Muscle layer of duodenum (tissue), 2 donors: ENCODE results near the gene CLDN3.

ENCODE experiments used
- H3K27ac ChIP-seq: one replicate; pipeline ENCODE4 v1.7.0; 2013; ENCODE audit warnings: mild to moderate bottlenecking, low read length
- H3K27me3 ChIP-seq: one replicate; pipeline ENCODE4 v1.7.0; 2013; ENCODE audit warnings: low read depth, mild to moderate bottlenecking, control low read depth, low read length
- H3K36me3 ChIP-seq, 2 donors: one replicate each; pipeline ENCODE4 v1.7.0; 2013; ENCODE audit warnings: low read length in 2 of 2, control low read depth in 1 of 2, mild to moderate bottlenecking in 1 of 2; ENCODE audit not compliant: insufficient read depth in 2 of 2, control insufficient read depth in 1 of 2
- H3K4me1 ChIP-seq, 2 donors: one replicate each; pipeline ENCODE4 v1.7.0; 2013; ENCODE audit warnings: low read length in 2 of 2, mild to moderate bottlenecking in 2 of 2, control low read depth in 1 of 2, moderate library complexity in 1 of 2; ENCODE audit not compliant: insufficient read depth in 2 of 2, control insufficient read depth in 1 of 2
- H3K4me3 ChIP-seq, 2 donors: one replicate each; pipeline ENCODE4 v1.7.0; 2013; ENCODE audit warnings: low read length in 2 of 2, low read depth in 1 of 2, mild to moderate bottlenecking in 1 of 2
- H3K9me3 ChIP-seq, 2 donors: one replicate each; pipeline ENCODE4 v1.7.0; 2013; ENCODE audit warnings: low read length in 2 of 2, control low read depth in 1 of 2, mild to moderate bottlenecking in 1 of 2; ENCODE audit not compliant: control insufficient read depth in 1 of 2
- donor health status: healthy.

CLDN3 gene

GRCh38 chr7:73769481-73770001 is 529 bp downstream of the CLDN3 start:
- Histone ChIP-seq H3K4me3 (peak overlapping the region; percentile 39 to 48), H3K9me3 (no peaks in the 10 kb centered on the region), H3K27me3 (peaks cover 11% of the 10 kb centered on the region), H3K27ac (no peak overlapping the region), H3K36me3 (no peaks in the 10 kb centered on the region), H3K4me1 (peaks cover 0 to 19% of the 10 kb centered on the region in 2 donors)

GRCh38 chr7:73768641-73769480 is 1.2 kb downstream of the CLDN3 start:
- Histone ChIP-seq H3K36me3 (no peaks in the 10 kb centered on the region), H3K27ac (peak overlapping the region; percentile 74), H3K4me1 (peaks cover 0 to 19% of the 10 kb centered on the region in 2 donors), H3K9me3 (no peaks in the 10 kb centered on the region), H3K4me3 (peak overlapping the region; percentile 17 to 39), H3K27me3 (peaks cover 11% of the 10 kb centered on the region)

- H3K4me3 ChIP-seq: no peak overlapping the region
- peaks cover 0 to 19% of the 10 kb centered on the region in 2 donors for H3K4me1 ChIP-seq
- H3K27ac ChIP-seq: no peak overlapping the region
- peaks cover 11% of the 10 kb centered on the region for H3K27me3 ChIP-seq
- H3K9me3 ChIP-seq: no peaks in the 10 kb centered on the region
- no peaks in the 10 kb centered on the region for H3K36me3 ChIP-seq
Observed at GRCh38 chr7:73766556-73767229, 3.4 kb downstream of the CLDN3 start.

DNA sequence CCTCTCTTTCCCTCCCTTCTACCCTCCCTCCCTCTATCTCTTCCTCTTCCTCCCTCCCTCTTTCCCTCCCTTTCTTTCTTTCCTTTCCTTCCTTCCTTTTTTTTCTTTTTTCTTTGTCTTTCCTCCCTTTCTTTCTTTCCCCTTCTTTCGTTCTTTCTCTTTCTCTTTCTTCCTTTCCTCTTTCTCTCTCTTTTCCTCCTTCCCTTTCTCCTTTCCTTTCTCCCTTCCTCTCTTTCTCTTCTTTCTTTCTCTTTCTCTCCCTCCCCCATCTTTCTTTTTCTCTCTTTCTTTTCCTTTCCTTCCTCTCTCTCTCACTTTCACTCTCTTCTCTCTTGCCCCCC is 7.4 kb downstream of the CLDN3 start:
- Histone ChIP-seq H3K27me3 (no peaks in the 10 kb centered on the region), H3K27ac (no peak overlapping the region), H3K9me3 (no peaks in the 10 kb centered on the region), H3K4me3 (no peak overlapping the region), H3K36me3 (no peaks in the 10 kb centered on the region), H3K4me1 (no peaks in the 10 kb centered on the region)

DNA sequence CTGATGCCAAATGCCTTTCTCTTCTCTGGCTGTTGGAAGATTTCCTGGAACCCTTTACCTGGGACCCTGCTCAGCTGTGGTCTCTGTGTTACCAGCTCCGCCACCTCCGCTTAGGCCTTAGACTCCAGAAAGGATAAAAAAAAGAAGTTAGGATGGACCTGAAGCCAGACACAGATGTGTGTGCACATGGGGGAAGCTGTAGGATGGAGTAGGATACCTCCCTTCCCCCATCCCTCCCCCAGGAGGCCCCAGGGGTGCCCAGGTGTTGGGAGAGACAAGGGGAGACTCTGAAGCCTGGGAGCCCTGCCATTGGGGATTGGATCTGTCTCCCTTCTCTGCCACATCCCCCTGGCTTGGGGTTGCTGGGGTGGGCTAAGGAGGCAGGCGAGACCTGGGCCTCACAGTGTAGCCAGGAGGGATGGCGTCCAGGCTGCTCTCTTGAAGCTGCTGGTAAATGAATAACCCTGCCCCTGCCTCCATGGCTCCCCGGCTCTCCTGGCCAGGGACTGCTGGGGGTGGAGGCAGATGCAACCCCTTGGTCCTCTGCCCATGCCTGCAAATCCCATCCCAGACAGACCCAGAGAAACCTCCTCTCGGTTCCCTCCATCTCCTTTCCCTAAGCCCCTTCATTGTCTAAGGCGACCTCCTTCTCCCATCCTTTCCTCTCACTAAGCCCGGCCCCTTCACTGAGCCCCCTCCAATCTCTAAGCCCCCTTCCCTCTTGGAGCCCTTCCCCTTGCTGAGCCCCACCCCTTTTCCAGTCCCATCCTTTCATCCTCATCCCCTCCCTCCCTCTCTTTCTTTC is 8.0 kb downstream of the CLDN3 start:
- no peaks in the 10 kb centered on the region for H3K4me1 ChIP-seq
- no peak overlapping the region for H3K27ac ChIP-seq
- H3K36me3 ChIP-seq: no peaks in the 10 kb centered on the region
- no peaks in the 10 kb centered on the region for H3K27me3 ChIP-seq
- no peak overlapping the region for H3K4me3 ChIP-seq
- no peaks in the 10 kb centered on the region for H3K9me3 ChIP-seq

- Histone ChIP-seq H3K9me3 (no peaks in the 10 kb centered on the region), H3K27me3 (no peaks in the 10 kb centered on the region), H3K4me3 (no peak overlapping the region), H3K36me3 (no peaks in the 10 kb centered on the region), H3K4me1 (no peaks in the 10 kb centered on the region), H3K27ac (no peak overlapping the region)
Observed at GRCh38 chr7:73758581-73759138, 11.4 kb downstream of the CLDN3 start.

GRCh38 chr7:73749931-73750776 is 19.9 kb downstream of the CLDN3 start:
- H3K9me3 ChIP-seq: no peaks in the 10 kb centered on the region
- no peak overlapping the region for H3K27ac ChIP-seq
- H3K36me3 ChIP-seq: no peaks in the 10 kb centered on the region
- H3K27me3 ChIP-seq: no peaks in the 10 kb centered on the region
- H3K4me3 ChIP-seq: no peak overlapping the region
- H3K4me1 ChIP-seq: peaks cover 0 to 3% of the 10 kb centered on the region in 2 donors

- Histone ChIP-seq H3K9me3 (no peaks in the 10 kb centered on the region), H3K4me1 (peaks cover 0 to 9% of the 10 kb centered on the region in 2 donors), H3K36me3 (no peaks in the 10 kb centered on the region), H3K4me3 (no peak overlapping the region), H3K27me3 (no peaks in the 10 kb centered on the region), H3K27ac (no peak overlapping the region)
Observed at GRCh38 chr7:73746378-73746777, 23.7 kb downstream of the CLDN3 start.

DNA sequence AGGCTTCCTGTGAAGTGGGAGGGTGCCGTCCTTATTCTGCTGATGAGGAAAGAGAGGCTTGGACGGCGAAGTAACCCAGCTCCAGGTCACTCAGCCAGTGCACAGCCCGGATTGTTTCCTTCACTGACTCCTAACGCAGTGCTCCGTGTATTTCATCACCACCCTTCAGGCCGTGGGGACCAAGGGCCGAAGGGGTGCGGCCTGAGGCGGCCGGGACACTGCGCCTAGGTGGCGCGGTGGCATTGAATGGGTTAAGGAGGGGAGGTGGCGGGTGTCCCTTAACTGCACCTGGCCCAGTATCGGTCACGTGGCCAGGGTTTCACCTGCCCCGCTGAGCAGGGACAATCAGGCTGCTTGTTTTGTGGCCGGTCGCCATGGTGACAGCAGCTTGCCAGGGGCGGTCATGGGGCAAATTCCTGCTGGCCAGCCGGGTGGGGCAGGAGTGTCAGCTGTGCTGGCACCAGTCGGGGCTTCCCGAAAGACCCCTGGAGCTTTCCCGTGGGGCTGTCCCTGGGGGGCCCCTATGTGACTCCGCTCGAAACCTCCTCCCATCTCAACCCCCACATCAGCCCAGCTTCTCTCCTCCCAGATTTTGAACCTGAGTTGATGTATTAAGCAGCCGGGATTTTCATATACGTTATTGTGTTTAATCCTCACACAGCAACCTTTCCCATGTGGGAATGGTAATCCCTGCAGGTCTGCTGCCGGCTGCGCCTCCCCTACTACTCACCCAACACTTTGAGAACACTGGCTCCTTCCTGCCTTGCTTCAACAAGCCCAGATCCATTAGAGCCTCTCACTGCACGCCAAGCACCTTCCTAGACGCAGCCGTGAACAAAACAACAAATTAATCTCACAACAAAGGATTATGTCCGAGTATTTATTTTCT is 27.1 kb downstream of the CLDN3 start:
- H3K9me3 ChIP-seq: no peaks in the 10 kb centered on the region
- H3K4me1 ChIP-seq: peaks cover 0 to 15% of the 10 kb centered on the region in 2 donors
- H3K36me3 ChIP-seq: no peaks in the 10 kb centered on the region
- H3K27ac ChIP-seq: peak overlapping the region; percentile 82
- H3K27me3 ChIP-seq: no peaks in the 10 kb centered on the region
- H3K4me3 ChIP-seq: no peak overlapping the region

GRCh38 chr7:73742338-73742752 is 27.7 kb downstream of the CLDN3 start:
- Histone ChIP-seq H3K36me3 (peaks cover 0 to 3% of the 10 kb centered on the region in 2 donors), H3K27ac (peak overlapping the region; percentile 79), H3K27me3 (no peaks in the 10 kb centered on the region), H3K4me3 (no peak overlapping the region), H3K9me3 (no peaks in the 10 kb centered on the region), H3K4me1 (peaks cover 4 to 22% of the 10 kb centered on the region in 2 donors)
